GM19467 (cell line): Measurements from ENCODE around the gene CILP2.

ENCODE experiments used
- ATAC-seq: cut with Tn5 transposase; IDR thresholded peaks from one replicate; pipeline ENCODE4 v1.9.1; 2021; ENCODE audit warnings: mild to moderate bottlenecking, moderate library complexity; ENCODE audit not compliant: unreplicated experiment

The CILP2 gene

GRCh38 chr19:19562665-19563347, 24.7 kb downstream of the CILP2 start:
- ATAC-seq: no peak

DNA sequence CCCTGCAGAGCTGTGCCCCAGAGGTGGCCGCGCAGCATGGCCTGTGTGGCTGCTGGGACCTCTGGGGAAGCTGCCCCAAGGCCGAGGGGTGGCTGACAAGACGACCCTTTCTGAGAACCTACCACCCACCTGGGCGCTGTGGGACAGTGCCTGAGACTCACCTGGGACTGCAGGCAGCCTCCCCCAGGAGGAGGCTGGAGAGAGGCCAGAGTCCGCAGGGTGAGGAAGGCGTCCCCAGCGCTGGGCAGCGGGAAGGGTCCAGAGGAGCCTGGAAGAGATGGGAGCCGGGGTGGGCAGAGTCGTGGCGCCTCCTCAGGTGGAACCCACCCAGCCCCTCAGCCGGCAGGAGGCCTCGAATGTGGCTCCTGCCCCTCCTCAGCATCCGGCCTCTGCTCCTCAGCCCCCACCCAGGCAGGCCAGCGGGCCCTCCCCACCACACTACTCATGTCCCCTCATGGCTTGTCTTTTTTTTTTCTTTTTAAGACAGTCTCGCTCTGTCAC, 25.3 kb downstream of the CILP2 start:
- no peak for ATAC-seq

DNA sequence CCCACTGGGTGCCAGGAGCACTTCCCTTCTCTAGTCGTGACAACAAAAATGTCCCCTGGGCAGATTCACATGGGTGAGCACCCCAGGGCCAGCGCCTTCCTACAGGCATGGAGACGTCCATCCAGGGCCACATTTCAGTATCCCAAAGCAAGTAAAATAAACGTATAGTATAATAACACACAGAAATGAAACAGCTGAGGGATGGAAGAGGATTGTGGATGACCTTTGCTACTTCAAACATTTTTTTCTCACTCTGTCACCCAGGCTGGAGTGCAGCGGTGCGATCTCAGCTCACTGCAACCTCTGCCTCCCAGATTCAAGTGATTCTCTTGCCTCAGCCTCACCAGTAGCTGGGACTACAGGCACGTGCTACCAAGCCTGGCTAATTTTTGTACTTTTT, 28.2 kb downstream of the CILP2 start:
- ATAC-seq: no peak

DNA sequence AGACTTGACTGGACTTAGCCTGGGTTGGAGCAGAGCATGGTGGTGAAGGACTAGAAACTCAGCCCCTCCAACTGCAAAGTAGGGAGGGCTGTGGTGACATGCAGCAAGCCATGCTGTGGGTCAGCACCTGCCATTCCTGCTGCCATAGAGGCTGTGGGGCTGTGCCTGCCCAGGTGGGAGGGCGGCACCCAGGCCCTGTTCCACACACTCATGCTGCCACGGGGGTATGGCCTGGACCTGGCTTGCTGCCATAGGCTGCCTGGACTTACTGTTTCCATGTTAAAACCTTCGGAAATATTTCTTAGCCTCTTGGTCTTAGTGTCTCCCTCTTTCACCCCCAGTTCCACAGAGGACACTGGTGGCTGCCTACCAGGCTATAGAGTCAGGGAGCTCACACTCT, 29.3 kb downstream of the CILP2 start:
- no peak for ATAC-seq

- no peak for ATAC-seq
These were observed 31.0 kb downstream of the CILP2 start for GRCh38 chr19:19568802-19569756.

GRCh38 chr19:19570571-19570970, 32.5 kb downstream of the CILP2 start:
- ATAC-seq: no peak

DNA sequence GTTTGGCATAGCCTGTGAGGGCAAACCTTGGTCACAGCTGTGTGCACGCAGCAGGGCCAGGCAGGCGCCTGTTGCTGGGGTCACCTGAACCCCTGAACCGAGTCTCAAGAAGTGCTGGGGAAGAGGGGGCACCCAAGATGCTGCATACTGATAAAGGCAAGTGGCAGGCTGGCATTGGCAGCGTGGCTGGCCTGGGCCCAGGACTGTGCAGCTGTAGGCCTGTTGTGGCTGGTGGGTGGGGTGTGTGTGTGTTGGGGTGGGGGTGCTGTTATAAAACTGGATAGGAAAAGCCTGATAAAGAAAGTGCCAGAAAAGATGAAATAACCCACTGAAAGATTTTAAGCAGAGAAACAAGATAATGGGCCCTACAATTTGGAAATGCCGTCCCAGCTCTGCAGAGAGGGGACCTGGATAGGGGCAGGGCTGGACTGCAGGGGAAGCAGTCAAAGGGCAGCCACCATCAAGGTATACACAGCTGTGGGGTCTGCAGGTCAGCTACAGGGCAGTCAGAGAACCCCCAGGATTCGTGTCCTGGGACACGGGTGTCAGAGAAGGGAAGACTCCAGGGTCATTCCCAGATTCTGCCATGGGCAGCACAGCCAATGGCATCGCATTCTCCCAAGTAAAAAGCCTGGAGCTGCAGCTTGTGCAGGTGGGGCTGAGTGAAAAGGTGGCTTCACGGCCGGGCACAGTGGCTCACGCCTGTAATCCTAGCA, 33.2 kb downstream of the CILP2 start:
- no peak for ATAC-seq

DNA sequence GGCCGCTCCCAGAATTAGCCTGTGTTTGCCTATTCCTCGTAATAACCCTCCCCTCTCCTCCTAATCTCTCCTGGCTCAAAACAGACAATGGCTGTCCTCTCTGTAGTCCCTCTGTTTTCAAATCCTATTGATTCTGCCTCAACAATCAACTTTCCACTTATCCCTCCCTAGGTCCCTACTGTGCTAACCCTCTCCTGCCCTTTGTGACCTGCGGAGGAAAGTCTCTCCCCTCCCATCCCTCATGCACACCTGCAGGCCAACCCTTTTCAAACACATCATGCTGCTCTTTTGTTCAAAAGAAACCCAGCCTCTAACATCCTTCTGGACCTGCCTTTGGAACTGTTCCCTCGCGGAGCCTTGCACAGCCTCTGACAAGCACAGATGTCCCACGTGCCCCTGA, 37.3 kb downstream of the CILP2 start:
- ATAC-seq: no peak

GRCh38 chr19:19578252-19578651, 40.2 kb downstream of the CILP2 start:
- ATAC-seq: no peak

DNA sequence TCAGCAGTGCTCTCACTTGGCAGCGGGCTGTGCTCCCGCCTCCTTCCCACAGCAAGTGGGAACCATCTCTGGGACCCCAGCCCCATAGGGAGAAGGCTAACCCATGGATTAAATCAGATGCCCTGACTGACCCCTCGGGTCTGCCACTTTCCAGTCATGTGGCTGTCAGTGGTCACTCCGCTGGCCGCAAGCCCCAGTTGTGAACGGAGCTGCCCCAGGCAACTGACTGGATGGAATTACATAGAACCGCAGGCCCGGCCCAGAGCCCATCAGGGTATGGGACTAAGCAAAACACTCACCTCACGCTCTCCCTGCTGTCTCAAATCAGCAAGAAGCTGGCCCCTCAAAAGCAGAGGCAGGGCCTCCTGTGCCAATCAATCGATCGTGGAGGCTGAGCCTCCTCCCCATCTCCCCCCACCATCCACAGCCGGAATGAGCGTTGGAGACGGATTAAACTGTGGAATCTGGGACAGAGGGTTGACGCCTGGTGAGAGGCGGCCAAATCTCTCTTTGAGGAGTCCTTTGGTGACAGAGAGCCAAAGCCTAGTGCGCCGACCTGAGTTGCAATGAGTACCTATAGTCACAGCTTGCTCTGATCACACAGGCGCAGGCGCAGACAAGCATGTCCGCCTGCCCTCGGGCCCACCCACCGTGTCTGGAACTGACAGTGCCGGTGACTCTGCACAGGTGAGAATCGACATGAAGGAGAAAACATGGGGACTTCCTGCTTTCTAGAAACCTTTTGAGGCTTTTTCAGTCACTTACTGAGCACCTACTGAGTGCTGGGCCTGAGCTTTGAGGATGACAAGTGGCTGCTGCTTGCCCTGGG, 41.7 kb downstream of the CILP2 start:
- ATAC-seq: no peak

- ATAC-seq: no peak
These were observed 42.4 kb downstream of the CILP2 start for GRCh38 chr19:19580418-19580817.

- no peak for ATAC-seq
These were observed 43.3 kb downstream of the CILP2 start for GRCh38 chr19:19581391-19581790.

GRCh38 chr19:19582471-19582870, 44.4 kb downstream of the CILP2 start:
- ATAC-seq: no peak

DNA sequence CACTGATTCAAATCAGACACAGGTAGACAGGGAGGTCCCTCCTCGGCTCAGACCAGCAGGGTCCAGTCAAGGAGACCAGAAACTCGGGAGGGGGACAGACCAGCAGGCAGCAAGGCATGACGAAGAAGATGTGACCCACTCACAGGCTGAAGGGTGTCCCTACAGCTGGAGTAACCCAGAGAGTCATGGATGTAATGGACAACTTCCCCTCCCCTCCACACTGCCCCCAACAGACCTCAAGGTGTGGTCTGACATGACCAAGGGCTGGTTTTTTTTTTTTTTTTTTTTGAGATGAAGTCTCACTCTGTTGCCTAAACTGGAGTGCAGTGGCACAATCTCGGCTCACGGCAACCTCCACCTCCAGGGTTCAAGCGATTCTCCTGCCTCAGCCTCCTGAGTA, 46.3 kb downstream of the CILP2 start:
- no peak for ATAC-seq

GRCh38 chr19:19587771-19588170, 49.7 kb downstream of the CILP2 start:
- ATAC-seq: no peak

- ATAC-seq: no peak
These were observed 50.5 kb downstream of the CILP2 start for GRCh38 chr19:19588546-19588945.

- no peak for ATAC-seq
These were observed 53.2 kb downstream of the CILP2 start for GRCh38 chr19:19591133-19591825.

- no peak for ATAC-seq
These were observed 54.6 kb downstream of the CILP2 start for GRCh38 chr19:19592690-19593089.

GRCh38 chr19:19594381-19594780, 56.3 kb downstream of the CILP2 start:
- no peak for ATAC-seq

GRCh38 chr19:19595171-19595701, 57.2 kb downstream of the CILP2 start:
- no peak for ATAC-seq
